22Rv1 (cell line): ENCODE data around the gene SIMC1.

ENCODE experiments used
- CTCF ChIP-seq: fragments of 450-650 bp; IDR thresholded peaks from 2 replicates; pipeline ENCODE4 v1.5.1; 2017; ENCODE audit warnings: mild to moderate bottlenecking
- ZFX ChIP-seq: fragments of 450-650 bp; IDR thresholded peaks from 2 replicates; pipeline ENCODE4 v1.6.1; 2017; ENCODE audit warnings: antibody characterized with exemption, borderline replicate concordance

GRCh38 chr5:176366232-176366894, 128.1 kb downstream of the SIMC1 start:
- no peak for TF ChIP-seq CTCF
- TF ChIP-seq ZFX = no peak
